Kidney (tissue), 14 donors: ENCODE results near the gene RER1. TPM values are rescaled to one million over a fixed set of nuclear protein-coding genes. Genes with fewer than 3 reads are reported as not detected.
A peak's percentile ranks its signal among the peaks of the same experiment; 100 is the strongest.

Experiments
- DNase-seq, 5 donors: peaks; one replicate each; pipeline ENCODE4 v3.0.0-alpha.2; 2013 to 2020
- FAIRE-seq: peaks from 2 replicates; lab custom pipeline; 2012; peaks lifted over from hg19 to GRCh38; lab: Jason Lieb, UNC
- H3K27ac ChIP-seq, 2 donors: one replicate each; pipeline ENCODE4 v1.7.0; 2013; ENCODE audit warnings: low read depth in 2 of 2, low read length in 2 of 2, inconsistent platforms in 1 of 2
- H3K27me3 ChIP-seq: one replicate; pipeline ENCODE4 v1.7.1; 2013; ENCODE audit warnings: low read length, inconsistent platforms; ENCODE audit not compliant: control insufficient read depth, insufficient read depth
- H3K36me3 ChIP-seq, 3 donors: one replicate each; pipeline versions ENCODE4 v1.7.0 to v1.7.1; 2013; ENCODE audit warnings: low read length in 3 of 3, control low read depth in 1 of 3, inconsistent platforms in 1 of 3; ENCODE audit not compliant: insufficient read depth in 3 of 3, control insufficient read depth in 2 of 3
- H3K4me1 ChIP-seq, 3 donors: one replicate each; pipeline versions ENCODE4 v1.7.0 to v1.7.1; 2013; ENCODE audit warnings: low read length in 3 of 3, inconsistent platforms in 1 of 3, low read depth in 1 of 3; ENCODE audit not compliant: control insufficient read depth in 2 of 3, insufficient read depth in 2 of 3
- H3K4me3 ChIP-seq, 3 donors: one replicate each; pipeline versions ENCODE4 v1.7.0 to v1.8.1; 2013; ENCODE audit warnings: low read length in 3 of 3, control low read depth in 1 of 3, inconsistent platforms in 1 of 3
- H3K9ac ChIP-seq, 3 donors: one replicate each; pipeline versions ENCODE4 v1.7.0 to v1.7.1; 2013; ENCODE audit warnings: low read length in 3 of 3, control low read depth in 1 of 3, inconsistent platforms in 1 of 3
- H3K9me3 ChIP-seq, 3 donors: one replicate each; pipeline versions ENCODE4 v1.7.0 to v1.7.1; 2013; ENCODE audit warnings: low read length in 3 of 3, control low read depth in 1 of 3, inconsistent platforms in 1 of 3; ENCODE audit not compliant: control insufficient read depth in 2 of 3, insufficient read depth in 1 of 3
- intact Hi-C: fragments of 100-400 bp; cut with DNase I; formaldehyde crosslinking; loops from one replicate; pipeline ENCODE4 v1.11.1; 2022
- polyA plus RNA-seq: library from polyadenylated mRNA; stranded (reverse); fragments of 350-450 nt; fragmentation: Illumina TruSeq; extraction: RNeasy Lipid Tissue Mini Kit (QIAGEN cat#74804); gene quantifications from one replicate; pipeline ENCODE4 v1.2.3, GENCODE V29; 2014; ENCODE audit warnings: low read depth, low replicate concordance; ENCODE audit not compliant: insufficient read depth
- total RNA-seq: library from RNA; stranded (reverse); fragmentation: NEBNext Ultra II Directional; extraction: Animal tissue kit (Norgen Biotek cat#: 25700); gene quantifications from one replicate; pipeline ENCODE4 v1.2.1, GENCODE V29; 2021
- TF ChIP-seq, protein P1 (sequence below): IDR thresholded peaks from 3 replicates; pipeline ENCODE4 v1.5.1; 2012; ENCODE audit warnings: mild to moderate bottlenecking, moderate library complexity, borderline replicate concordance; ENCODE audit not compliant: insufficient read depth; ENCODE audit errors: extremely low read depth
- donor health status: control.
- donor health status: control.
- donor health status: control.
- donor health status: control.
- donor health status: control.
- donor health status: DM: yes; HTN: yes; CAD: no.
- donor health status: Normal renal cell carcinoma (clear cell type).

RER1 gene
- total and polyA plus RNA-seq, 2 donors from 2014 or later = 158 to 162 TPM

GRCh38 chr1:2352341-2352896, 39.2 kb upstream of the RER1 start:
- H3K36me3 ChIP-seq = no peaks in the 10 kb centered on the region
- FAIRE-seq = no peak
- no peak overlapping the region for H3K4me3 ChIP-seq
- DNase-seq = peak in 1 of 5 donors; percentile 60
- H3K27me3 ChIP-seq = no peaks in the 10 kb centered on the region
- H3K4me1 ChIP-seq = peaks cover 0 to 2% (median 0%) of the 10 kb centered on the region in 3 donors
- no peaks in the 10 kb centered on the region for H3K9me3 ChIP-seq
- TF ChIP-seq, protein P1, sequence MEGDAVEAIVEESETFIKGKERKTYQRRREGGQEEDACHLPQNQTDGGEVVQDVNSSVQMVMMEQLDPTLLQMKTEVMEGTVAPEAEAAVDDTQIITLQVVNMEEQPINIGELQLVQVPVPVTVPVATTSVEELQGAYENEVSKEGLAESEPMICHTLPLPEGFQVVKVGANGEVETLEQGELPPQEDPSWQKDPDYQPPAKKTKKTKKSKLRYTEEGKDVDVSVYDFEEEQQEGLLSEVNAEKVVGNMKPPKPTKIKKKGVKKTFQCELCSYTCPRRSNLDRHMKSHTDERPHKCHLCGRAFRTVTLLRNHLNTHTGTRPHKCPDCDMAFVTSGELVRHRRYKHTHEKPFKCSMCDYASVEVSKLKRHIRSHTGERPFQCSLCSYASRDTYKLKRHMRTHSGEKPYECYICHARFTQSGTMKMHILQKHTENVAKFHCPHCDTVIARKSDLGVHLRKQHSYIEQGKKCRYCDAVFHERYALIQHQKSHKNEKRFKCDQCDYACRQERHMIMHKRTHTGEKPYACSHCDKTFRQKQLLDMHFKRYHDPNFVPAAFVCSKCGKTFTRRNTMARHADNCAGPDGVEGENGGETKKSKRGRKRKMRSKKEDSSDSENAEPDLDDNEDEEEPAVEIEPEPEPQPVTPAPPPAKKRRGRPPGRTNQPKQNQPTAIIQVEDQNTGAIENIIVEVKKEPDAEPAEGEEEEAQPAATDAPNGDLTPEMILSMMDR = no peak
- H3K9ac ChIP-seq = no peak overlapping the region
- intact Hi-C loops = no loop called here
- no peak overlapping the region for H3K27ac ChIP-seq

DNA sequence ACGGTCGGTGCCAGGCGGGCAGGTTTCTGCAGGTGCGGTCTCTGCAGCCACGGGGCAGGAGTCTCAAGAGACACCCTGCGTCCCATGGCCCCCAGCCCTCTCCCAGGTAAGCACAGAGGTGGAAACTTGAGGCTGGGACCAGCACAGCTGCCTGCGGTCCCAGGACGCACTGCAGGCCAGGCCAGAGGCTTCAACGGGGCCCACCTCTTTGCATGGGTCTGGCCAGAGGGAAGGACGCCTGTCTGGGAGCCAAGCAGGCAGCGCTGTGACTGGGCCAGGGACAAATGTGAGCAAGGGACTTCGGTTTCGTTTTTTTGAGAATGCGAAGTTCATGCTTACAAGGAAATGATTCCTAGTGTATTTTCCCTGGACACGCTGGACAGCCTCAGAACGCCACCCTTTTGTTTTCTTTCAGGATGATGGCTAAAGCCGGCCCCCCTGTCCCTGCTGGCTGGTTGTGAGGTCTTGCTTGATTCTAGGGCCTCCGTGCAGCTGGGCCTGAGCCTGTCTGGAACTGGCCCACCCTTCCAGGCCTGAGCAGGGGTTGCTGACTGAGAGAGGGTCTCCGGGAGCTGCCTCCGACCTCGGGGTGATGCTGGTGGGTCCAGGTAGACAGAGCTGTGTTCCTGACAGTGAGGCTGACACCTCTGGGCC, 38.6 kb upstream of the RER1 start:
- FAIRE-seq (no peak), DNase-seq (peak in 1 of 5 donors; percentile 63)
- no peak overlapping the region for H3K4me3 ChIP-seq
- H3K9me3 ChIP-seq = no peaks in the 10 kb centered on the region
- H3K9ac ChIP-seq = no peak overlapping the region
- no peak overlapping the region for H3K27ac ChIP-seq
- no peaks in the 10 kb centered on the region for H3K4me1 ChIP-seq
- intact Hi-C loops = no loop called here
- no peaks in the 10 kb centered on the region for H3K27me3 ChIP-seq
- TF ChIP-seq, protein P1 = no peak
- no peaks in the 10 kb centered on the region for H3K36me3 ChIP-seq

GRCh38 chr1:2353551-2354438, 37.8 kb upstream of the RER1 start:
- Histone ChIP-seq H3K4me1 (no peaks in the 10 kb centered on the region), H3K27me3 (no peaks in the 10 kb centered on the region), H3K9me3 (no peaks in the 10 kb centered on the region), H3K36me3 (no peaks in the 10 kb centered on the region), H3K27ac (no peak overlapping the region), H3K9ac (no peak overlapping the region), H3K4me3 (no peak overlapping the region)
- intact Hi-C loops = no loop called here
- TF ChIP-seq, protein P1 = no peak
- FAIRE-seq (no peak), DNase-seq (peak in 1 of 5 donors; percentile 35)
